Activated naive CD8-positive, alpha-beta T cell treated with anti-CD3 and anti-CD28 coated beads, Interleukin-2, amount 50 U/mL, for 16 hours (primary cell): Measurements from ENCODE around the gene N4BP2.
A peak's percentile ranks its signal among the peaks of the same experiment; 100 is the strongest.
"Not testable (repeated sequence)": the region's sequence is repeated elsewhere in the genome, so short reads cannot be mapped to it uniquely, and the experiment has no call there.

ENCODE experiments used
- DNase-seq: peaks from one replicate; pipeline ENCODE4 v3.0.0-alpha.2; 2020; ENCODE audit warnings: low read depth, low spot score

Gene N4BP2

DNA sequence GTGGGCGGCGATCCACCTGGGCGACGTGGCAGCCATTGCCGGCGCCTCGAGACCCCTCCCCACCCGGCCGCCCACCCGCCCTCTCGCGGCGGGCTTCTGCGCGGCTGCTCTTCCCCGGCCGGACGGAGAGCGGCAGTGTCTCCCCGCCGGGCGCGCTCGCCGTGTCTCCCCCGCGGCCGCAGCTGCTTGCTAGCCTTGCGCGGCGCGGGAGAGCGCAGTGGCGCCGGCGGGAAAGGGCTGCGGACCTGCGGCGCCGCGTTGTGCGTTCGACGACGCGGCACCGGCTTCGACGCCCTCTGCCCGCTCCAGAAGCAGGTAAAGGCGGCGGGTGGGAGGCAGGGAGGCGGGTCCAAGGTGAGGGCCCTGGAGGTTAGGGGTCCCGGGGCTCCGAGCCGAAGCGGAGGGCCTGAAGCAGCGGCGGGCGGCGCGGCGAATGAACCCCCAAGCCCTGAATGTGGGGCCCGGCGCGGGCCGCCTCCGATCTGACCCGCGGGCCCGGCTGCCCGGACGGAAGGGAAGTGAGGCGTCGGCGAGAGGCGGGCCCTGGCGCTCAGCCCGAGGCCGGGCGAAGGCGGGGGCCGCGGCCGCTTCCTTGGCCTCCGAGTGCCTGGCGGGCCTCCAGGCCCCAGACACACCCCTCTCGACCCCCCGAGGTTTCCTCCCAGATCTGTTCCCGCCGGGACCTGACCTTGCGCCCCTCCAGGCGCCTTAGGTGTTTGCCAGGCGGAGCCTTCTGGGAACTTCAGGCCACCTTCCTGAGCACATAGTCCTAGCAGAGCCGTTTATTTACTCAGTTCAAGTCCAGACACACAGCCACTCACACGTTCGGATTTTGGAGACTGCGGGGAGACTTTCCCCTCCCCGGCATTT lies at the start of gene N4BP2:
Gene N4BP2, plus strand, starts transcription at position 135 of the 870 bp plus-strand sequence. CDS start 40,491 bp downstream, outside the sequence.
- DNase-seq: peak; percentile 39

DNA sequence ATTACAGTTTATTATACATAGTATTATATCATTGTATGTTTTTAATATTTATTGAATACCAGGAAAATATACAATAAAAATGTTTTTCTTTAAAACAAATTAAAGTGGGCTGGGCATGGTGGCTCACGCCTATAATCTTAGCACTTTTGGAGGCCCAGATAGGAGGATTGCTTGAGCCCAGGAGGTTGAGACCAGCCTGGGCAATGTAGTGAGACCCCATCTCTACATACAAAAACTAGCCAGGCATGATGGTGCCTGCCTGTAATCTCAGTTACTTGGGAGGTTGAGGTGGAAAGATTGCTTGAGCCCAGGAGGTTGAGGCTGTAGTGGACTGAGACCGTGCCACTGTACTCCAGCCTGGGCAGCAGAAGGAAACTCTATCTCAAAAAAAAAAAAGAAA lies 40.6 kb upstream of the N4BP2 start:
- no peak for DNase-seq

DNA sequence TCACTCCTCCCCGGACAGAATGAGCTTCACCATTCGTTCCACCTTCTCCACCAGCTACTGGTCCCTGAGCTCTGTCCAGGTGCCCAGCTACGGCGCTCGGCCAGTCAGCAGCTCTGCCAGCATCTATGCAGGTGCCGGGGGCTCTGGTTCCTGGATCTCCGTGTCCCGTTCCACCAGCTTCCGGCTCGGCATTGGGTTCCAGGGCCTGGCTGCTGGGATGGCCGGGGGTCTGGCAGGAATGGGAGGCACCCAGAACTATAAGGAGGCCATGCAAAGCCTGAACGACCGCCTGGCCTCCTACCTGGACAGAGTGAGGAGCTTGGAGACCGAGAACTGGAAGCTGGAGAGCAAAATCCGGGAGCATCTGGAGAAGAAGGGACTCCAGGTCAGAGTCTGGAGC lies 36.4 kb upstream of the N4BP2 start:
- DNase-seq: no peak

DNA sequence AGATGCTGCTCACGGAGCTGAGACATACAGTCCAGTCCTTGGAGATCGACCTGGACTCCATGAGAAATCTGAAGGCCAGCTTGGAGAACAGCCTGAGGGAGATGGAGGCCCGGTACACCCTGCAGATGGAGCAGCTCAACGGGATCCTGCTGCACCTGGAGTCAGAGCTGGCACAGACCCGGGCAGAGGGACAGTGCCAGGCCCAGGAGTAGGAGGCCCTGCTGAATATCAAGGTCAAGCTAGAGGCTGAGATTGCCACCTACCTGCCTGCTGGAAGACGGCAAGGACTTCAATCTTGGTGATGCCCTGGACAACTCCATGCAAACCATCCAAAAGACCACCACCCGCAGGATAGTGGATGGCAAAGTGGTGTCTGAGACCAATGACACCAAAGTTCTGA lies 35.5 kb upstream of the N4BP2 start:
- DNase-seq: not testable (repeated sequence)

DNA sequence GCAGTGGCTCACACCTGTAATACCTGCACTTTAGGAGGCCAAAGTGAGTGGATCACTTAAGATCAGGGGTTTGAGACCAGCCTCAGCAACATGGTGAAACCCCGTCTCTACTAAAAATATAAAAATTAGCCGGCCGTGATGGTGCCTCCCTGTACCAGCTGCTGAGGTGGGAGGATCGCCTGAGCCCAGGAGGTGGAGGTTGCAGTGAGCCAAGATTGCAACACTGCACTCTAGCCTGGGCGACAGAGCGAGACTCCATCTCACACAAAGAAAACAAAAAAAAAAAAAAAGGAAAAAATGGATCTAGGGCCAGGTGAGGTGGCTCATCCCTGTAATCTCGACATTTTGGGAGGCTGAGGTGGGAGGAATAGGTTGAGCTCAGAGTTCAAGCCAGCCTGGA lies 32.6 kb upstream of the N4BP2 start:
- DNase-seq: not testable (repeated sequence)

DNA sequence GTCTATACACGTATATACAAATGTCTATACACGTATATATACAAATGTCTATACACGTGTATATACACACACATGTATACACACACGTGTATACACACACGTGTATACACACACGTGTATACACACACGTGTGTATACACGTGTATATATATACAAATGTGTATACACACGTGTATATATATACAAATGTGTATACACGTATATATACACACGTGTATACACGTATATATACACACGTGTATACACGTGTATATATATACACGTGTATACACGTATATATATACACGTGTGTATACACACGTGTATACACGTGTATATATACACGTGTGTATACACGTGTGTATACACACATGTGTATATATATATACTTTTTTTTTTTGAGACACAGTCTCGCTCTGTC lies 23.9 kb upstream of the N4BP2 start:
- DNase-seq: no peak

DNA sequence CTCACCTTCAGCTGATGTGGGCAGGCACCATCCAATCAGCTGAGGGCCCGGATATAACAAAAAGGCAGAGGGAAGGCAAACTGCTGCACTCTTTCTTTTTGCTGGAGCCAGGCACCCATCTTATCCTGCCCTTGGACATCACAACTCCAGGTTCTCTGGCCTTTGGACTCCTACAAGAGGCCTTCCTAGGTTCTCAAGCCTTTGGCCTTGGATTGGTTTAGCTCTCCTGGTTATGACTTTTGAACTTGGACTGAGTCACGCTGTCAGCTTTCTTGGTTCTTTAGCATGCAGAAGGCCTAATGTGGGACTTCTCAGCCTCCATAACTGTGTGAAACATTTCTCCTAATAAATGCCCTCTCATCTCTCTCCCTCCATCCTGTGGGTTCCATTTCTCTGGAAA lies 23.0 kb upstream of the N4BP2 start:
- no peak for DNase-seq

DNA sequence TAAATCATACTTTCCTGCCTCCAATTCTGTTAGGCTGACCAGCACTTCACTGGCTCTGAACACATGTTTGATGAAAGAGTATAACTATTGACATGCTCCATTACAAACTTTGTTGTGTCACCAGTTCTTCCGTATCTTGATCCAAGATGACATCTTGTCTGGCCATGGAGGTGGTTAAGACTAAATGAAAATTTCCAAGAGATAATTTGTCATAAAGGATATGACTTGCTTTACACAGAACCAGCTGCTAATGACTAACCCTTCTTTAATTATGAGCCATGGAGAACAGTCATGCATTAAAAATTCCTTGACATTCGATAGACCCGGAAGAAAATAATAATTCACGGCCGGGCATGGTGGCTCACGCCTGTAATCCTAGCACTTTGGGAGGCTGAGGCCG lies 17.7 kb upstream of the N4BP2 start:
- no peak for DNase-seq

DNA sequence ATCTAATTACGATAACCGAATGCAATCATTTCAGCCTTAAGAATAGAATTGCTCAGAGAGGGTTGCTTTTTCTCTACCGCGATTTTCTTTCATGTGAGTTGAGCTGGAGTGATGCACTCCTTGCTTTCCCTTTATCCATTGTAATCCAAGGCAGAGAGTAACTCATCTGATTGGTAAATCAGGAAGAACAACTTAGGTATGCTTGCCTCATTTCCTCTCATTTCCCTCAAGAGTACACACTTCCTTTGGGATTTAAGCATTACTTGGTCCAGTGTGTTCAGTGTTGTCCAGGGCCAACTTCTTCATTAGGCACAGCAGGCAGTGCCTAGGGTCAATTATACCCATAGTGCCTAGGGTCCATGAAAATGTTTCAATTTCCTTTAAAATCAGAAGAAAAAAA lies 15.7 kb upstream of the N4BP2 start:
- no peak for DNase-seq

DNA sequence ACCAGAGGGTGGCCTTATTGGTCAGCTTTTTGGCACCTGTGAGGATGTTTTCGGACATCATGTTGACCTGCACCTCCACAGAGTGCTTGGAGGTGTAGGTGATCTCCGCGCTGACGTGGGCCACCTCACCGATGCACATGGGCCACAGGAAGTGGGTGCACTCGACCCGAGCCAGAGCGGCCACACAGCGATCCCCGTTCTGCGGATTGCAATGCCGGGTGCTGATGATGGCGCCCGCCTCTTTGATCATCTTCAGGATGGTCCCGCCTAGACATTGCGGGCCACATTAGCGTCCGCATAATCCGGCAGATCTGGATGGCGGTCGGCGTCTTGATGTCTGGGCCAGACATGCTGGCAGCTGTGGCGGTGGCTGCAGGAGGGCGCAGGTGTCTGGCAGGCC lies 12.9 kb upstream of the N4BP2 start:
- no peak for DNase-seq

DNA sequence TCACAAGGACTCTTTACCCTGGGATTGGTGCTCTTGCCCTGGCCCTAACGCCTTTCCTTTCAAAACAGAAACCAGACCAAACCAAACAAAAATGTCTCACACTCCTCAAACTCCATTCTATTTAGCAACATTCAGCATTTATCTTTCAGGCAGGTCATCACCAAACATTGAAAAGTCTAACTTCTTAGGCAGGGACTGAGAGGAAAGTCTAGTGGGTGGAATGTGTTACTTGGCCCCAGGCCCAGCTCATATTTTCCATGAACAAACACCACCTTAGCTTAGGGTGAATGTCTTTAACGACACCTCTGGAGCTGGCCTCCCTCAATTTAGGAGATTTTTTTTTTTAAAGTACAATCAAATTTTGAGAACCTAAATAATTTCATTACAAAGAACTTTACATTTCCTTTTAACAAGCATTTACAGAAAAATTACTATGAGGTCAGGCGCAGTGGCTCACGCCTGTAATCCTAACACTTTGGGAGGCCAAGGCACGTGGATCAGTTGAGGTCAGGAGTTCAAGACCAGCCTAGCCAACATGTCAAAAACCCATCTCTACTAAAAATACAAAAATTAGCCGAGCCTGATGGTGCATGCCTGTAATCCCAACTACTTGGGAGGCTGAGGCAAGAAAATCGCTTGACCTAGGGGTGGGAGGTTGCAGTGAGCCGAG lies 10.2 kb upstream of the N4BP2 start:
- DNase-seq: no peak

DNA sequence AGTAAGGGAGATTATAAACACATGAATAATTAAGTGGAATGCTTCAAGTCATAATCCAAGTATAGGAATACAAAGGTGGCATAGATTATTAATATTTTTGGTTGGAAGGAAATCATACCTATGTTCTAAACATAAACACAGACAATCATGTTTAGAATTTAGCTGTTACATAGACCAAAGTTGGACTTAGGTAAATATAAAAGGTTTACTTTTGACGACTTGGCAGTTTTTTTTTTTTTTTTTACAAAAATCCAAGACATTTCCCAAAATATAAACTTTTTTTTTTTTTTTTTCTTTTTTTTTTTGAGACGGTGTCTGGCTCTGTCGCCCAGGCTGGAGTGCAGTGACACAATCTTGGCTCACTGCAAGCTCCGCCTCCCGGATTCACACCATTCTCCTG lies 3.5 kb upstream of the N4BP2 start:
- no peak for DNase-seq

DNA sequence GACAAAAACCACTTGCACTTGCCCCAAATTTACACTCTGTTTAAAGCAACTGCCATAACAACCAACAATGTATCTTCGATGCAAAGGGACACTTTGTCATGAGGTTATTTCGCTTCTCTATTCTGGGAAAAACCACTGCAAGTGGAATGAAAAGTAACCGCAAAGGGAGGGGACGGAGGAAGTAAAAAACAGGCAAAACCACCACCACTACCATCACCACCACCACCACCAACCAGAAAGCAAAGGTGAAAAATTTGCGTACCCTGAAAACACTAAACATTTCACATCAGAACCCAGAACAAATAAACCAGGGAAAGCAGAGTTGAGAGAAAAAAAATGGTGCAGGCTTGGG lies 1.2 kb upstream of the N4BP2 start:
- DNase-seq: no peak

DNA sequence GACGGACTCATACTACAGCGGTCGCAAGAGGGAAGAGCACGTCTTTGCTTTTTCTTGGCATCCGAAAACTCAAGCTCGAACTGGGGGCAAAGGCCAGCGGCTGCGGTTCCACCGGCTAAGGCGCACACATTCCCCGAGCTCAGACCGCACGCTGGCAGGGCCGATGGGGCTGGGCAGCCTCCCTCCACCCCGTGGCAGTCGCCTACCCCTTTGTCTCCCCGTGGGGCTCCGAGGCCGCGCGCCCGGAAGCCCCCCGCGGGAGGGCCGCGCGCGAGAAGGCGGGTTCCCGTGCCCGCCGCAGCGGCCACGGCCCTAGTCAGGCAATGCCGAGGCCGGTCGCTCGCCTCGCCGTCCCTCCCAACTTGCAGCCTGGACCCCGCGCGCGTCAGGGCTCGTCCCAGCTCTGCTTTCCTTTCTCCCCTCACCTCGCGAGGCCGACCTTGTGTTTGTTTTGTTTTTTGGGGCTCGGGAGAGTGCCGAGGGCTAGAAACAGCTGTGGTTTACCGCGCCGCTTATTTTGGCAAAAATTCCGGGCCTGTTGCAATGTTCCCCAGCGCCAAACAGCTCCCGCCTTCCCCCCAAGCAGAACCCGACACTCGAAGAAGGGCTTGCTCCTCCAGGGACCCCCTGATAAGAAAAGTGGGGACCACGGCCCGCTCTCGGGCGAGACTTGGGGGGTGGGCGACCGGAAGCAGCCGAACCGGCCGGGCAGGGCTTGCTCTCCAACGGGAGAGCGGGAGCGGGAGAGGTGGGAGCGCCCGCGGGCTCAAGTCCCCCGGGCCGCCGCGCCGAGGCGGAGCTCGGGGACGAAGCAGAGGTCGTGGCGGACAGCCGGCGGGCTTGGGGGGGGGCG lies 561 bp upstream of the N4BP2 start:
- DNase-seq: peak; percentile 8

DNA sequence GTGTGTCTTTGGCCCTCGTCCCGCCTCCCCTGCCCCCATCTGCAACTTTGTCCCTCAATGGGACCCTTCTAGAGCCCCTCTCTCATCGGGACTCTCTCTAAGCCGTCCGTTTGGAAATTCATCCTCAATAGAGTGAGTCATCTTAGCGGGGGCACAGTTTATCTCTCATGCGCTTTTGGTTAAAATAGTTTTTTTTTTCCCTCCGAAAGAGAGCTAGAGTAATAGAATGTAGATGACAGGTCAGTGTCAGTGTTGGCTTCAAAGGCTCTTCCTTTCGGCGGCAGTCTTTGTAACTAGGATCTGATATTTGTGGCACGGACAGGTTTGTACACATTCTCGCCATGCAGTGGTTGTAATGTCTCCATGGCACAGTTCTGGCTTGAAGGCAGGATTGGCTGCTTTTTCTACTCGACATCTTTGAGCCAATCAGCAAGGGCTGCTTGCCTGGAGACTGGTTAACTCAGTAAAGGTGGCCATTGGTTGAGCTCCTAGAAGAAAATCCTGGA lies 989 bp downstream of the N4BP2 start:
- DNase-seq: peak; percentile 42

DNA sequence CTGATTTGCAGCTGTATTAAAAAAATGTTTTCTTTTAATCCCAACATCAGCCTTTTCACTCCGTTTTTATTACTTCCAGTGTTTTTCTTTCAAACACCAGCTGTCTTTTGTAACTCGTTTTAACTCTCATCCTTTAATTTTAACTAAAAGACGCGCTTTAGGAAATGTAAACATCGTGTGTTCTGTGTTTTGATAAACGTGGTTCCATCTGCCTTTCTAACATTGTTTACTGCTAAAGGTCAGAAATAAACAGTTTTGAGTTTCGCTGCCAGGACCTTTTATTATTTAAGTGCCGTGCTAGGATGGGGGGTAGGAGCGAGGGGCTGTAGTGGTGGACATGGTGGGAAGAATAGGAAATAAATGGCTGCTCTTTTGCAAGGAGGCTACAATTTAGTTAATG lies 1.5 kb downstream of the N4BP2 start:
- no peak for DNase-seq

DNA sequence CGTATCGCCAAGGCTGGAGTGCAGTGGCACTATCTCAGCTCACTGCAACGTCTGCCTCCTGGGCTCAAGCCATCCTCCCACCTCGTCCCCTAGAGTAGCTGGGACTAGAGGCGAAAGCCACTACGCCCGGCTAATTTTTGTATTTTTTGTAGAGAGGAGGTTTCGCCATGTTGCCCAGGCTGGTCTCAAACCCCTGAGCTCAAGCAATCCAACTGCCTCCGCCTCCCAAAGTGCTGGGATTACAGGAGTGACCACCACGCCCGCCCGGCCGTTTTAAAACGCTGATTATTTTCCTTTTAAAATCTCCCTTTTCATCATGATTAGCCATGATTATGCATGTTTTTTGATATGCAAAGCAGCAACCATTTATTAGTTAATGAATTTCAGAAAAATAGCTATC lies 2.2 kb downstream of the N4BP2 start:
- no peak for DNase-seq

DNA sequence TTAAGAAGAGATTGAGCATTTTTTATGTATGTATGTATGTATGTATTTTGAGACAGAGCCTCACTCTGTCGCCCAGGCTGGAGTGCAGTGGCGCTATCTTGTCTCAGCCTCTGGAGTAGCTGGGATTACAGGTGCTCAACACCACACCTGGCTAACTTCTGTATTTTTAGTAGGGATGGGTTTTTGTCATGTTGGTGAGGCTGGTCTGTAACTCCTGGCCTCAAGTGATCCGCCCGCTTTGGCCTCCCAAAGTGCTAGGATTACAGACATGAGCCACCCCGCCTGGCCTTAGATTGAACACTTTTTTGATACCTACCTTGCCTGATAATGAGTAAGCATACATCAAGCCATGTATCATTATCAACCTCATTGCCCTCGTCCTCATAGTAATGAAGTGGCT lies 2.7 kb downstream of the N4BP2 start:
- no peak for DNase-seq

DNA sequence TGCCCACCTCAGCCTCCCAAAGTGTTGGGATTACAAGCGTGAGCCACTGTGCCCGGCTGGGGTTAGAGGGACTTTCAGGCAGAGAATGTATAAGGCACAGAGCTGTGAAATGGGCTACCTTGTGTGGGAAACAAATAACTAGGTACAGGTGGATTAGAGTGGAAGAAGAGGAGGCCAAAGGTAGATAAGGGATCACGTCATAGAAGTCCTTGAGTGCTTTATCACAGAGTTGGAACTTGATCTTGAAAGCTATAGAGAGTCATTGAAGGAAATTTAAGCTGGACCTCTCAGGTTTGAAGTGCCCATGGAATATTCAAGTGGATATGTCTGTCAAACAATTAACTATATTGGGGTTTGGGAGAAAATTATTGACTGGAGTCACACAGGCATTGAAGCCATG lies 8.4 kb downstream of the N4BP2 start:
- DNase-seq: no peak

DNA sequence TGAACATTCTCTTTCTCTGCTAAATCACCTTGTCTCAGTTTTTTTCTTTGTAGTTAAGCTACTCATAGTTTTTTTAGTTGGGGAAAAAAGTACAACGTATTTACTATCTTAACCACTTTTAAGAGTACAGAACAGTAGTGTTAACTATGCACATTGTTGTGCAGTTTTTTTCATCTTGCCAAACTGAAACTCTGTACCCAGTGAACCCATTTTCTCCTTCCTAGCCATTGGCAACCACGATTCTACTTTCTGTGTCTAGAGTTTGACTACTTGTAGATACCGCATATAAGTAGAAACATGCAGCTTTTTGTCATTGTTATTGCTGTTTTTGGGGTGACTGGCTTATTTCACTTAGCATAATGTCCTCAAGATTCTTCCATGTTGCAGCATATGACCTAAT lies 10.0 kb downstream of the N4BP2 start:
- DNase-seq: no peak

DNA sequence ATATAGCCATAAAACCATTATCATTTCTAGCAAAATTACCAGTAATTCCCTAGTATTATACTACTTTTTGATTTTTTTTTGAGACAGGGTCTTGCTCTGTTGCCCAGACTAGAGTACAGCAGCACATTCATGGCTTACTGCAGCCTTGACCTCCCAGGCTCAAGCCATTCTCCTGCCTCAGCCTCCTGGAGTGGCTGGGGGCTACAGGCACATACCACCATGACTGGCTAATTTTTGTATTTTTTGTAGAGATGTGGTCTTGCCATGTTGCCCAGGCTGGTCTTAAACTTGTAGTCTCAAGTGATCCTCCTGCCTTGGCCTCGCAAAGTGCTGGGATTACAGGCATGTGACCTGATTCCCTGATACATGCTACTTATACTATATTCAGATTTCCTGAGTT lies 13.7 kb downstream of the N4BP2 start:
- DNase-seq: no peak

DNA sequence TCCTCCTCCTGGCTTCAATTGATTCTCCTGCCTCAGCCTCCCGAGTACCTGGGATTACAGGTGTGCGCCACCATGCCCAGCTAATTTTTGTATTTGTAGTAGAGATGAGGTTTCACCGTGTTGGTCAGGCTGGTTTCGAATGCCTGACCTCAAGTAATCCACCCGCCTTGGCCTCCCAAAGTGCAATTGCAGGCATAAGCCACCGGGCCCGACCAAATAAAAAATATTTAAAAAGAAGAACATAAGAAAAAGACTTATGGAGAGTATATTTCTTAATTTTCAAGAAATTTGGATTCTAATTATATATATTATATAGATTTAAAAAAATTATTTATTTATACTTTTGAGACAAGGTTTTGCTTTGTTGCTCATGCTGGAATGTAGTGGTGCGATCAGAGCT lies 29.8 kb downstream of the N4BP2 start:
- no peak for DNase-seq
